GM12873 (cell line): ENCODE results near the gene ASCL5.
A peak's percentile ranks its signal among the peaks of the same experiment; 100 is the strongest.

Experiments
- CTCF ChIP-seq: IDR thresholded peaks from 2 replicates; pipeline ENCODE4 v1.5.1; 2012; ENCODE audit warnings: low read depth, mild to moderate bottlenecking, moderate library complexity, low read length, control low read depth; ENCODE audit not compliant: insufficient read depth; ENCODE audit errors: missing control alignments

ASCL5 gene

DNA sequence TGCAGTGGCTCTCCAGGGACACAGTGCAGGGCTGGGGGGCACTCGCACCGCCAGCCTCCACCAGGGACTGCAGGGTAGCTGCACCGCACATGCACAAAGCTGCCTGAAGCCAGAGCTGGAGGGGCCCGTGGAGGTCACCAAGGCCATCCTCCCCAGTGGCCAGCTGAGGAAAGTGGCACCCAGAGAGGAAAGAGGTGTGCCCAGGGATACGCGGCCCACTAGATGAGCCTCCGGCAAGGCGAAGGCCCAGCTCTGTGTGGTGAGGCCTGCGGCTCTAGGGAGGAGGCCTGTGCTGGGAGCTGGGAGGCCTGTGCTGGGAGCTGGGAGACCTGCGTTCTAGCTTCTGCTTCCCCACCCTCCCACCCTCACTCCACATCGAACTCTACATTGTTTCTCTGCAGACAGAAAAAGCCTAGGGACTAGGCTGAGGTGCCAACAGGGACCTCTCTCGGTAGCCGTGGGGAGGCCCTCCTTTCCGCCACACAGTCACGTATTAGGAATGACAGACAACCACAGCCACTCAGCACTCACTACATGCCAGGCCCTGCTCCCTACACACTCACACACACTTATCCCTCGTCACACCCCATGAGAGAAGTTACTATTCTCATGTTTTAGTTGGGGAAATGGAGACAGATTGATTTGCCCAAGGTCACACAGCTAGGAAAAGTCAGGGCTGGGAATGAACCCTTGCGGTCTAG is 921 bp upstream of the ASCL5 start:
- no peak for TF ChIP-seq CTCF

DNA sequence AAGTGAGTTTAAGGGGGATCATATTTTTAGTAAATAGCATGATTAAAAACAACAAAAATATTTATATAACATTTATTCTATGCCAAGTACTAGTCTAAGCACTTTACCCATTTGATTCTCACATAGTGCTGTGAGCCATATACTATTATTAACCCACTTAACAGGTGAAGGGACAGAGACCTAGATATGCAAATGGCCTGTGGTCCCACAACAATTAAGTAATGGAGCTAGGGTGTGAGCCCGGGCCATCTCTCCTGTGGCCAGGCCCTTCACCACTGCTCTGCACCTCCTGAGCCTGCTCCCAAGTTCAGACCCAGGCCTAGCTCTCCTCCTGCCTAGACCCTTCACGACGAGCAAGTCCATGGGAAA is 537 bp downstream of the ASCL5 start:
- no peak for TF ChIP-seq CTCF

DNA sequence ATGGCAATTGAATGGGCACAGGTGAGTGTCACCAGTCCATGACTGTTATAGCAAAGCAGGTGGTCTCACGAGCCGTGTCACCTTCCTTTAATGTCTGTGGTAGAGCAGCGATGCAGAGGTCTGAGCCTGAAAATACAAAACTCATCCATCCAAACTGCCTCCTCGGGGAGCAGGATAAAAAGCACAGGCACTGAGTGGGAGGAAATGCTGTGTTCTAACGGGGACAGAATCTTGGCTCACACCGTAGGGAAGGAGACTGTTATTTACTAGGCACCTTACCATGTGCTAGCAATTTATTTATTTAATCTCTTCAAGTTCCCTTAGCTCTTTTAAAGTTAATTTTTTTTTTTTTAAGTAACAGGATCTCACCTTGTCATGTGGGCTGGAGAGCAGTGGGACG is 1.2 kb downstream of the ASCL5 start:
- no peak for TF ChIP-seq CTCF

- no peak for TF ChIP-seq CTCF
Measured at GRCh38 chr1:201125019-201125418, 2.0 kb downstream of the ASCL5 start.

GRCh38 chr1:201123866-201124265 is 3.1 kb downstream of the ASCL5 start:
- no peak for TF ChIP-seq CTCF

DNA sequence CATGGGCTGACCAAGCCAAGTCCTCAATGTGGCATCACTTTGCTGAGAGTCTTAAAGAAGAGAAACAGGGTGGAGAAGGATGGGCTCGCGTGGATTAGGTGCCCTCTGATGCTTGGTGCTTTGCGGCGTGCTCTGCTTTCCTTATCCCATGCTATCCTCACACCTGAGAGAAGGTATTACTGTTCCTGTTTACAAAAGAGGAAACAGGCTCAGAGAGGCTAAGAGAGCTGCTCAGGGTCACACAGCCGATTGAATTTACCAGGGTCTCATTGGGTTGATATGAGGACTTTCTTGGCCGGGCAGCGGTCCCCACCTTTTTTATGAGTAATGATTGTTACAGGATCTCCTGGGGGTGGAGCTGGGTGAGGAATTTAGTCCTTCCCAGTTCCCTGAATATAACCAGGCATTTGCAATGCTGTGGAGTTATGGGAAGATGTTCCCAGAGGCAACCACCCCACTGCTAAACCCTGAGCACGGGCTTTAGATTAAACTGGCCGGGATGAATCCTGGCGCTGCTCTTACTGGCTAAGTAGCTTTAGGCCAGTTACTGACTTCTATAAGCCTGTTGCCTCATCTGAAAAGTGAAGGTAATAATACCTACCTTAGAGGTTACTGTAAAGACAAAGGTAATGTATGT is 4.5 kb downstream of the ASCL5 start:
- TF ChIP-seq CTCF: no peak

- TF ChIP-seq CTCF: peak; percentile 83
Measured at GRCh38 chr1:201119206-201120197, 7.5 kb downstream of the ASCL5 start.
